ENCODE measurements around the gene METTL21C. TPM values are rescaled to one million over a fixed set of nuclear protein-coding genes. Genes with fewer than 3 reads are reported as not detected.

Gene METTL21C
- total and polyA plus RNA-seq, 8 donors, result 0.13 TPM; not detected in 7

DNA sequence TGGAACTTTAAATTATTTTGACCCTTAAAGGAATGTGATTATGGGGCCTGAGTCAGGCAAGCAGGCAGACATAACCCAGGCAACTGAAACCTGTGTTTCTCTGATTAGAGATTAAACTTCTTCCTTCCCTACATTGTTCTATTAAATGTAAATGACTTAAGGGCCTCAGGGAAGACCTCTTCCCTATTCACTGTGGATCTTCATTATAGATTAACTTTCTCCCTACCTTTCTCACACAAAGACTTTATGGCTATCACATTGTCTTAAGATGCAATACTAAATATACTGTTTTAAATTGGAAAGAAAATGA lies 8.8 kb upstream of the METTL21C start:
- TF ChIP-seq, protein P1, sequence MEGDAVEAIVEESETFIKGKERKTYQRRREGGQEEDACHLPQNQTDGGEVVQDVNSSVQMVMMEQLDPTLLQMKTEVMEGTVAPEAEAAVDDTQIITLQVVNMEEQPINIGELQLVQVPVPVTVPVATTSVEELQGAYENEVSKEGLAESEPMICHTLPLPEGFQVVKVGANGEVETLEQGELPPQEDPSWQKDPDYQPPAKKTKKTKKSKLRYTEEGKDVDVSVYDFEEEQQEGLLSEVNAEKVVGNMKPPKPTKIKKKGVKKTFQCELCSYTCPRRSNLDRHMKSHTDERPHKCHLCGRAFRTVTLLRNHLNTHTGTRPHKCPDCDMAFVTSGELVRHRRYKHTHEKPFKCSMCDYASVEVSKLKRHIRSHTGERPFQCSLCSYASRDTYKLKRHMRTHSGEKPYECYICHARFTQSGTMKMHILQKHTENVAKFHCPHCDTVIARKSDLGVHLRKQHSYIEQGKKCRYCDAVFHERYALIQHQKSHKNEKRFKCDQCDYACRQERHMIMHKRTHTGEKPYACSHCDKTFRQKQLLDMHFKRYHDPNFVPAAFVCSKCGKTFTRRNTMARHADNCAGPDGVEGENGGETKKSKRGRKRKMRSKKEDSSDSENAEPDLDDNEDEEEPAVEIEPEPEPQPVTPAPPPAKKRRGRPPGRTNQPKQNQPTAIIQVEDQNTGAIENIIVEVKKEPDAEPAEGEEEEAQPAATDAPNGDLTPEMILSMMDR (IDR thresholded peaks at IDR 0.05), result no peak
- DNase-seq, result no peak
- no peak overlapping the region for H3K4me3 ChIP-seq

GRCh38 chr13:102702965-102703725 lies 8.3 kb upstream of the METTL21C start:
- Histone ChIP-seq H3K27me3 (no peaks in the 10 kb centered on the region), H3K4me1 (no peaks in the 10 kb centered on the region), H3K4me3 (no peak overlapping the region), H3K9me3 (no peaks in the 10 kb centered on the region), H3K27ac (no peak overlapping the region), H3K36me3 (no peaks in the 10 kb centered on the region)
- DNase-seq (peak in 1 of 4 donors; percentile 21), ATAC-seq (no peak)
- intact Hi-C loops (cut with DNase I), result no loop called here
- TF ChIP-seq, protein P1 (IDR thresholded peaks at IDR 0.05), result no peak

More for the DNA sequence above, 8.8 kb upstream of the METTL21C start:
- Histone ChIP-seq H3K9me3 (no peaks in the 10 kb centered on the region), H3K36me3 (no peaks in the 10 kb centered on the region), H3K27me3 (no peaks in the 10 kb centered on the region), H3K27ac (no peak overlapping the region), H3K4me1 (no peaks in the 10 kb centered on the region)
- intact Hi-C loops (cut with DNase I), result no loop called here
- no peak for ATAC-seq

- no peaks in the 10 kb centered on the region for H3K36me3 ChIP-seq
- H3K27me3 ChIP-seq, result no peaks in the 10 kb centered on the region
- H3K4me3 ChIP-seq, result no peak overlapping the region
- H3K9me3 ChIP-seq, result no peaks in the 10 kb centered on the region
- TF ChIP-seq, protein P1 (IDR thresholded peaks at IDR 0.05), result no peak
- DNase-seq, result no peak
- ATAC-seq, result no peak
- intact Hi-C loops (cut with DNase I), result no loop called here
- H3K4me1 ChIP-seq, result no peaks in the 10 kb centered on the region
- no peak overlapping the region for H3K27ac ChIP-seq
Observed at GRCh38 chr13:102701331-102701730, 6.5 kb upstream of the METTL21C start.

GRCh38 chr13:102700088-102701031 lies 5.5 kb upstream of the METTL21C start:
- no peak for ATAC-seq
- no peaks in the 10 kb centered on the region for H3K27me3 ChIP-seq
- no peaks in the 10 kb centered on the region for H3K4me1 ChIP-seq
- no peak for DNase-seq
- no peaks in the 10 kb centered on the region for H3K36me3 ChIP-seq
- TF ChIP-seq, protein P1 (IDR thresholded peaks at IDR 0.05), result no peak
- intact Hi-C loops (cut with DNase I), result no loop called here
- no peak overlapping the region for H3K4me3 ChIP-seq
- H3K9me3 ChIP-seq, result no peaks in the 10 kb centered on the region
- H3K27ac ChIP-seq, result no peak overlapping the region

DNA sequence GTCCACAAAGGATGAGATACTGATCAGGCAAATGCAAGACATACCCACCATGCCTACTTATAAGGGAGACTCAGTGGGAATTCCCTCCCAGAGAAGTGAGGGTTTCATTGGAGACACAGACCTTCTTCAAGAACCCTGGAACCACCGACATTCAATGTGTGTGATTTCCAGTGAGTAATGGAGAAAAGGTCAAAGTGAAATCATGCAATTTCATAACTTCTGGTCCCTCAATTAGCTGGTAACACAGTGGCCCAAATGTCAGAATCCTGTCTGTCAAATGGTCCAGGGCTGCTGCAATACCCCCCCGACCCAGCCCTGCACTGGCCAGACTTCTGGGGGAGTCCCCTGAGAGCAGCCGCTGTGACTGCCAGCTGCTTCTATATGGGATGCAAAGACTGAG lies 4.7 kb upstream of the METTL21C start:
- intact Hi-C loops (cut with DNase I), result no loop called here
- Histone ChIP-seq H3K9me3 (no peaks in the 10 kb centered on the region), H3K4me3 (no peak overlapping the region), H3K27ac (no peak overlapping the region), H3K36me3 (no peaks in the 10 kb centered on the region), H3K4me1 (no peaks in the 10 kb centered on the region), H3K27me3 (no peaks in the 10 kb centered on the region)
- ATAC-seq, result no peak
- TF ChIP-seq, protein P1 (IDR thresholded peaks at IDR 0.05), result no peak
- no peak for DNase-seq

Data from left lung (tissue), 10 donors.